C4-2B (cell line): ENCODE results near the gene IFITM5.

Source experiments
- H3K27ac ChIP-seq: fragments of 450-650 bp; 2 replicates; pipeline ENCODE4 v1.5.1; 2017
- CTCF ChIP-seq: fragments of 450-650 bp; conservative IDR thresholded peaks from 2 replicates; pipeline ENCODE4 v1.5.1; 2017; ENCODE audit warnings: mild to moderate bottlenecking
- ZFX ChIP-seq: fragments of 450-650 bp; IDR thresholded peaks from 2 replicates; pipeline ENCODE4 v1.6.1; 2017

IFITM5 gene

GRCh38 chr11:256952-257737 lies 42.2 kb downstream of the IFITM5 start:
- TF ChIP-seq CTCF (no peak), ZFX (no peak)
- H3K27ac ChIP-seq = no peak overlapping the region

- TF ChIP-seq CTCF = no peak
- TF ChIP-seq ZFX = no peak
- no peak overlapping the region for H3K27ac ChIP-seq
These were observed 43.5 kb downstream of the IFITM5 start for GRCh38 chr11:255816-256215.

- TF ChIP-seq ZFX = no peak
- TF ChIP-seq CTCF = no peak
- H3K27ac ChIP-seq = no peak overlapping the region
These were observed 44.1 kb downstream of the IFITM5 start for GRCh38 chr11:255176-255575.

- H3K27ac ChIP-seq = no peak overlapping the region
- no peak for TF ChIP-seq ZFX
- no peak for TF ChIP-seq CTCF
These were observed 45.4 kb downstream of the IFITM5 start for GRCh38 chr11:253886-254270.

GRCh38 chr11:253160-253885 lies 46.0 kb downstream of the IFITM5 start:
- TF ChIP-seq ZFX (no peak), CTCF (no peak)
- H3K27ac ChIP-seq = no peak overlapping the region

GRCh38 chr11:252666-253065 lies 46.7 kb downstream of the IFITM5 start:
- no peak overlapping the region for H3K27ac ChIP-seq
- no peak for TF ChIP-seq CTCF
- TF ChIP-seq ZFX = no peak

DNA sequence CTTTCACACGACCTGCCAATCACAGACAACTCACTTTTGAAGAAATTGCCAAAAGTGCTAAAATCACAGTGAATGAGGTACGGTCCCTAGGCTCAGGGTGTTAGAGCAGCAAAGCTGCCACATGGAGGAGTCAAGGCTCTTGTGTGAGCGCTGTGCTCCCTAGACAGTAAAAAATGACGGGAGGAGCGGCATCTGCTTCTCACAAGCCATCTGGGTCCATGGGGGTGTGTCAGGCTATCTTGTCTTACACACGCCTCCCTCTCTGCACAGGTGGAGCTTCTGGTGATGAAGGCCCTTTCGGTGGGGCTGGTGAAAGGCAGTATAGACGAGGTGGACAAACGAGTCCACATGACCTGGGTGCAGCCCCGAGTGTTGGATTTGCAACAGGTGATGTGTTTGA lies 47.8 kb downstream of the IFITM5 start:
- no peak for TF ChIP-seq ZFX
- no peak for TF ChIP-seq CTCF
- H3K27ac ChIP-seq = no peak overlapping the region
